Kidney tubule cell (primary cell): ENCODE results near the gene WDHD1.
"Not testable (repeated sequence)": the region's sequence is repeated elsewhere in the genome, so short reads cannot be mapped to it uniquely, and the experiment has no call there.

ENCODE experiments used
- DNase-seq: peaks from one replicate; pipeline ENCODE4 v3.0.0-alpha.2; 2018; ENCODE audit warnings: low spot score

WDHD1 gene

GRCh38 chr14:55045087-55045486 is 18.2 kb upstream of the WDHD1 start:
- no peak for DNase-seq

GRCh38 chr14:55043528-55043927 is 16.6 kb upstream of the WDHD1 start:
- DNase-seq: no peak

- DNase-seq: peak; percentile 62
These were observed 11.8 kb upstream of the WDHD1 start for GRCh38 chr14:55038708-55039107.

- DNase-seq: not testable (repeated sequence)
These were observed 11.1 kb upstream of the WDHD1 start for GRCh38 chr14:55037995-55038394.

GRCh38 chr14:55031190-55031589 is 4.3 kb upstream of the WDHD1 start:
- DNase-seq: no peak

GRCh38 chr14:55028476-55028875 is 1.6 kb upstream of the WDHD1 start:
- DNase-seq: no peak

GRCh38 chr14:55028066-55028465 is 1.2 kb upstream of the WDHD1 start:
- peak; percentile 4 for DNase-seq

- no peak for DNase-seq
These were observed 482 bp downstream of the WDHD1 start for GRCh38 chr14:55026441-55026792.

- no peak for DNase-seq
These were observed 951 bp downstream of the WDHD1 start for GRCh38 chr14:55025948-55026347.

- DNase-seq: not testable (repeated sequence)
These were observed 2.5 kb downstream of the WDHD1 start for GRCh38 chr14:55024365-55024764.

- DNase-seq: peak; percentile 51
These were observed 6.8 kb downstream of the WDHD1 start for GRCh38 chr14:55019968-55020554.

- DNase-seq: no peak
These were observed 11.9 kb downstream of the WDHD1 start for GRCh38 chr14:55015006-55015405.

GRCh38 chr14:55005071-55005470 is 21.8 kb downstream of the WDHD1 start:
- DNase-seq: peak; percentile 84

- no peak for DNase-seq
These were observed 26.5 kb downstream of the WDHD1 start for GRCh38 chr14:55000381-55000780.

GRCh38 chr14:54985156-54985555 is 41.7 kb downstream of the WDHD1 start:
- no peak for DNase-seq

- DNase-seq: no peak
These were observed 45.2 kb downstream of the WDHD1 start for GRCh38 chr14:54981698-54982097.

GRCh38 chr14:54979039-54979438 is 47.9 kb downstream of the WDHD1 start:
- DNase-seq: no peak

GRCh38 chr14:54976316-54976715 is 50.6 kb downstream of the WDHD1 start:
- peak; percentile 36 for DNase-seq

GRCh38 chr14:54975856-54976255 is 51.0 kb downstream of the WDHD1 start:
- no peak for DNase-seq

GRCh38 chr14:54974788-54975414 is 52.0 kb downstream of the WDHD1 start:
- no peak for DNase-seq

- DNase-seq: no peak
These were observed 59.4 kb downstream of the WDHD1 start for GRCh38 chr14:54967496-54967895.

- DNase-seq: no peak
These were observed 71.8 kb downstream of the WDHD1 start for GRCh38 chr14:54955143-54955542.

GRCh38 chr14:54953609-54954008 is 73.3 kb downstream of the WDHD1 start:
- DNase-seq: not testable (repeated sequence)

GRCh38 chr14:54952803-54953202 is 74.1 kb downstream of the WDHD1 start:
- not testable (repeated sequence) for DNase-seq
